GM21367 (cell line): ENCODE data around the gene CACNA2D1.
"Not testable (repeated sequence)": the region's sequence is repeated elsewhere in the genome, so short reads cannot be mapped to it uniquely, and the experiment has no call there.

Experiments used
- ATAC-seq: cut with Tn5 transposase; IDR thresholded peaks from one replicate; pipeline ENCODE4 v1.9.1; 2021; ENCODE audit not compliant: unreplicated experiment

The CACNA2D1 gene

GRCh38 chr7:82434275-82435022, 9.1 kb downstream of the CACNA2D1 start:
- no peak for ATAC-seq

- no peak for ATAC-seq
Measured at GRCh38 chr7:82433507-82433906, 10.1 kb downstream of the CACNA2D1 start.

GRCh38 chr7:82432743-82433142, 10.8 kb downstream of the CACNA2D1 start:
- ATAC-seq: not testable (repeated sequence)

GRCh38 chr7:82430500-82431465, 12.8 kb downstream of the CACNA2D1 start:
- ATAC-seq: no peak

DNA sequence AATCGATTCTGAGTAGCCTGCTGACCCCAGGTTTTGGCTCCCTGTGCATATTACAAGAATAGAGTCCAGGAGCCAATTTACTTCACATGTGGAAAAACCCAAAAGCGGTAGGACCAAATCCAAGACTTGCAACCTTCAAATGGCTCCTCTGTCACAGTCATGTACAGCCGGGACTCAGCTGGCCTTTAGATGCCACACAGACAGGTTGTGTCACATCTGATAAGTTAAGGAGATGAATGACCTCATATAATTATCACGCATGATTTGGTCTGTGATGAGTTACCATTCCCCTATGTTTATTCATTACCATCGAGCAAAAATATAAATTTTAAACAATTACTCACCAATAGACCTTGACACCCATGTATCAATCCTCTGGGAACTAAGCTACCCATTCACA, 14.2 kb downstream of the CACNA2D1 start:
- ATAC-seq: no peak

GRCh38 chr7:82428186-82428961, 15.2 kb downstream of the CACNA2D1 start:
- no peak for ATAC-seq

GRCh38 chr7:82423446-82423845, 20.1 kb downstream of the CACNA2D1 start:
- ATAC-seq: no peak

GRCh38 chr7:82419200-82419599, 24.4 kb downstream of the CACNA2D1 start:
- no peak for ATAC-seq

DNA sequence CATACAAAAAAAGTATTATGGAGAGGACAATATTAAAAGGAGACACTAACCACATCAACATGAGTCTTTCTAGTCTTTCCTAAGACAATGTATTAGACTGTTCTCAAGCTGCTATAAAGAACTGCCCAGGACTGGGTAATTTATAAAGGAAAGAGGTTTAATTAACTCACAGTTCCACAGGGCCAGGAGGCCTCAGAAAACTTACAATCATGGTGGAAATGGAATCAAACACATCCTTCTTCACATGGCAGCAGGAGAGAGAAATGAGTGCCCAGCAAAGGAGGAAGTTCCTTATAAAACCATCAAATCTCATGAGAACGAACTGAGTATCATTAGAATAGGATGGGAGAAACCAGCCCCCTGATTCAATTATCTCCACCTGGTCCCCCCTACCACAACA, 25.7 kb downstream of the CACNA2D1 start:
- ATAC-seq: no peak

DNA sequence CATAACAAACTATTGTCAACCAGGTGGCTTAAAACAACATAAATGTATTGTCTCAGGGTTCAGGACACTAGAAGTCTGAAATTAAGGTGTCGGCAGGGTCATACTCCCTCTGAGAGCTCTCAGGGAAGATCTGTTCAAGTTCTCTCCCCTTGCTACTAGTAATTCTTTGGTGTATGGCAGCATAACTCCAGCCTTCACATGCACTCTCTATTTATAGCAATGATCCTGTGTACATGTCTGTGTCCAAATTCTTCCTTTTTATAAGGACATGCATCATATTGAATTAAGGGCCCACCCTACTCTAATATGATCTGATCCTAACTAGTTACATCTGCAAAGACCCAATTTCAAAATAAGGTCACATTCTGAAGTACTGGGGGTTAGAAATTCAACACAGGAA, 27.2 kb downstream of the CACNA2D1 start:
- ATAC-seq: no peak

- ATAC-seq: no peak
Measured at GRCh38 chr7:82414389-82414788, 29.2 kb downstream of the CACNA2D1 start.

DNA sequence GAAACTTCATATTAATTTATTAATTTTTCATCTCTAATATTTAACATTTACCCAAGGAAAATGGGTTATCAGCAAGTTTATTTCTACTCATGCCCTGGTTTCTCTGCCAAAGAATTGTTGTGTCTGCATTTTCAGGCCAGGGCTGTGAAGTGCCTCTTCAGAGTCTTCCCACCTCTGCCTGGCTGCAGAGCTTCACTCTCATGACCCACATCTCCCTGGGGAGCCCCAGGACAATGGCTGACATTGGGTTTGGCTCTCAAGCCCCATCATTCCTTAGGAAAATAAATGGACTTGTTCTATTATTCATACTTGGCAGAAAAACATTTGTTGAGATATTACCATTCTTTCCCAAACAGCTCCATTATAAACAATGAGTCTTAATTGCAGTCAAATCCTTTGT, 30.3 kb downstream of the CACNA2D1 start:
- no peak for ATAC-seq

DNA sequence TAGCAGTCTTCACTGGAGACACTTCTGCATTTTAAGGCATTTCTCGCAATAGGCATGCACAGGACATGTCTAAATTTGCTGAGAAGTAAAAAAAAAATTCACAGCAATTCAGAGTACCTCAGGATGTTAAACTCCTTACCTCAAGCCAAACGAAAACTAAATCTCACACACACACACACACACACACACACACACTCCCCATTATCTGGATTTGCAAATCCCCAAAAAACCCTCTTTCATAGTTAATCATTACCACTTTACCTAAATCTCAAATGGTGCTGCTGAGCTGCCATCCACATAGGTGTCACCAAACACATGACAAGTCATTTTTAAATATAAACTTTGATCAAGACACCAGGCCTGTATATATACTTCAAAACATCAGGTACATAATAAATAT, 31.8 kb downstream of the CACNA2D1 start:
- no peak for ATAC-seq

- no peak for ATAC-seq
Measured at GRCh38 chr7:82410461-82410860, 33.1 kb downstream of the CACNA2D1 start.

DNA sequence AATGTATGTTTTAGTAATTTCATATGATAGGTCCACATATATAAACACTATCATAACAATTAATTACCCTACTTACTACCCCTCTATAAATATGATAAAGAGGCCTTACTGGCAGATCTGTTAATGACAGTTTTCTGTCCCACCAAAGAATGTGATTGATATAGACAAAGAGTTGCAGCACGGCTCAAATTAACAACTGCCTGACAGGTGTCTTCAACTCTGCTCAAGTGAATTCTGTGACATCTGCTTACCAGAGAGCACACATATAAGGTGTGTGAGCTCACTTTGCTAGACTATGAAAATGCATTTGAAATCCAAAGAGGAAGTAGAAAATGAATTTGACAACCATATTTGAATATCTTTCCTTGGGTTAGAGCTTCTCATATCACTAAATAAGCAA, 36.6 kb downstream of the CACNA2D1 start:
- ATAC-seq: no peak

DNA sequence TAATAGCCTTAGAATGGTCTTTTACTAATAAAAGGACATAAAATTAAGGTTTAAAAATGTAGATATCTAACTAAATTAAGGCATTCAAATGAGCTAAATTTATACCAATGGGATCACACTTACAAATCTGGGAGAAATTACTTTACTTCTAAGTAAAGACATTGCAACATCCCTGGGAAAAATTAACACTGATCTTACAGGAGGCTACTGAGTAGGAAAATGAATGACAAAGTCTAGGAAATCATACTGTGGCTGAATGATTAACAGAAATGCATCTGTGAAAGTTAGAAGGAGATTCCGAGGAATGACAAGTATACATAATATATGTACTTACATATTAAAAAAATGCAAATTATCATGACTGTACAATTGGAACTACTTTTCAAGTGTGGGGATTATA, 38.3 kb downstream of the CACNA2D1 start:
- no peak for ATAC-seq

GRCh38 chr7:82404652-82405051, 38.9 kb downstream of the CACNA2D1 start:
- ATAC-seq: no peak

GRCh38 chr7:82404094-82404493, 39.5 kb downstream of the CACNA2D1 start:
- ATAC-seq: no peak

DNA sequence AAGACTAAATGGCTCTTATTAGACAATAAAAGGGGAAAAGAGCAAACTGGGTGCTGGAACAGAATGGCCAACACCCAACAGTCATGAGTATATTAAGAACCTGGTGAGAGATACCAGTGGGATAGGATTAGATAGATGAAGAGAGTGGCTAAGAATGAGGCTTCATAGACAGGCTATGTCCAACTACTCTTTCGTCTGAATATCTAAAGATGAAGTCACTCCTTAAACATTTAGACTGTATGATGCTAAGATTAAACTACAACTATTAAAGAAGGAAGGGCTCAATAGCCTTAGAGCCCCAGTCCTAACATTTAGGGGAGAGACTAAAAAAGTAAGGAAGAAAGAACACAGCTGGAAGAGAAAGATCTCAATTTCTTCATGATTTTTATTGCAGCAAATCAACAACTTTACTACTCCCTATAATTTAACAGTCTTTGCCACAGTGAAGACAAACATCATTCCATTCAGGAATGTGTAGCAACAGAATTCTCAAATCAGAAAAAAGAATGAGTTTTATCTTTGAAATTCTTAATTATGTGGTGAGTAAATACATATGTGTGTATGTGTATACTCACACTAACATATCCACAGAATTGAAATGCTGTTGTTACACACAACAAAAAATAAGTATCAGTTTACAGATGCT, 45.6 kb downstream of the CACNA2D1 start:
- no peak for ATAC-seq

DNA sequence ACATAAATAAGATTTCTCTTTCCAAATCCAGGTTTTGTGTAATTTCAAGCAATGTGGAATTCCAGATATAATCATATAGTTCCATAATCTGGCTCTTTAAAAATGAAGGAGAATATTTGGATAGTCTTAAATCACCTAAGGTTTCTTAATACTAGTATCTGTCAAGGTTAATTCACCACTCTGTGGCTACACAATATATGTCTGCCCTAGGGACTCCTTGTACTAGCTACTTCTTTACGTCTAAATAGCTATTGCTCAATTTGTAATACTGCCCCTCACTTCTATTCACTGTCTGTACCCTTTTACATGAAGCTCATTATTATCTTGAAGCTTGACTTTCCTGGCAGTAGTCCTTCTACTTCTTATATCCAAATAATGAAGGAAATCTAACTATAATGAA, 47.2 kb downstream of the CACNA2D1 start:
- no peak for ATAC-seq

DNA sequence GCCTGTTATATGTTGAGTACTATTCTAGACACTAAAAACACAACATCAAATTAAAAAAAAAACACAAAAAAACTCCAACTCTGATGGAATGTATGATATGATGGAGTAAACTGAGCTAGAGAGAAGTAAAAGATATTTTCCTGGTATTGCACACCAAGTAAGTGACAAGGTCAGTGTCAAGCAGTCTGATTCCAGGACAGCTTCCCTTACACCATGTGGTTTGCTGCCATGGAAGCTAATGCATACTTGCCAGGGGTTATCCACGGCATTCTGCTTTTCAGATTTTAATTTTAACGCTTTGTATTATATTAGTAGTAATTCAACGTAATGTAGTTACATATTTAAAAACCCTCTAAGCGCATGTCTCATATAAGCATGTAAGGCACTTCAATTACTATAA, 48.4 kb downstream of the CACNA2D1 start:
- no peak for ATAC-seq
